GM04504 (cell line): ENCODE data around the gene NRDE2.

Source experiments
- DNase-seq: peaks from one replicate; pipeline ENCODE4 v3.0.0-alpha.2; 2012; ENCODE audit warnings: low read depth

NRDE2 gene

GRCh38 chr14:90331497-90332270, at the start of gene NRDE2:
Gene NRDE2 (minus strand): TSS chr14:90331941. CDS start chr14:90331904, 37 bp downstream.
- peak; percentile 93 for DNase-seq

DNA sequence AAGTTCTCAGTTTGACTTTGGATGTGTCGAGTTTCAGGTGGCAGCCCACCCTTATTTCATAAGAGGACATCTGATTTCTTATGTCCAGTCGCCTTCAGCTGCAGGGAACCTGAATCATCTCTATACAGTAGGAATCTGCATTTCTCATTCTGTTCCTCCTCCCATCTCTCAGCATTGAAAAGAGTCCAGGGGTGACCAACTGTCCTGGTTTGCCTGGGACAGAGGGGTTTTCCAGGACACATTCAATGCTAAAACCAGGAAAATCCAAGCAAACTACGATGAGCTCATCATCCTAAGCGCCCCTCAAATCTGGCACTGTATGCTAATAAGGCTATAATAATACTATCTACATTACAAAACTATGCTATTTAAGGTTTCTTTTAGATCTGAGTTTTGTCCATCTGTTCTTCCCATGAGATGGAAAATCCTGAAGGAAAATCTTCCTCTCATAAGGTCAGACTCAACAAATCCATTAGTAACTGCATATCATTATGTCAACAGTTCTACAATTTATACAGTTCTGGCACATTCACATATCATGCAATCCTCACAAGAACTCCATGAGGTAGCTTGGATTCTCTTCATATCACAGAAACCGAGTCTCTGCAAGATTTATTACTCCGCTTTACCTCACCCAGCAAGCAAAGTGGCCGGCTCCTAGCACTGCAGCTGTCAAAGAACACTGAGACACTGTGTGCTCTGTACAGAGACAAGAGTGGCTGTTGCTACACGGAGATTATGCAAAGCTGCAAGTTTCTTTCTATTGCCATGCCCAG, 49.5 kb upstream of the NRDE2 start:
- DNase-seq: no peak

- DNase-seq: no peak
Measured at GRCh38 chr14:90379106-90379505, 47.4 kb upstream of the NRDE2 start.

DNA sequence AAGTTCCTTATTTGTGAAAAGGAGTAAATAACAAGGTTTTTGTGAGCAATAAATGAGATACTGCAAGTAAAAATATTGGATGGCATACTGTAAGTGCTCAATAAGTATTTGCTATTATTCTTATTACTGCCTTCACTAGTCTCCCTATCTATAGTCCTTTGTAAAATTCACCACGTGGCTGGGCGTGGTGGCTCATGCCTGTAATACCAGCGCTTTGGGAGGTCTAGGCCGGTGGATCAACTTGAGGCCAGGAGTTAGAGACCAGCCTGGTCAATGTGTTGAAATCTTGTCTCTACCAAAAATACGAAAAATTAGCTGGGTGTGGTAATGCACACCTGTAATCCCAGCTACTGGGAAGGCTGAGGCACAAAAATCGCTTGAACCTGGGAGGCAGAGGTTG, 46.5 kb upstream of the NRDE2 start:
- DNase-seq: no peak

DNA sequence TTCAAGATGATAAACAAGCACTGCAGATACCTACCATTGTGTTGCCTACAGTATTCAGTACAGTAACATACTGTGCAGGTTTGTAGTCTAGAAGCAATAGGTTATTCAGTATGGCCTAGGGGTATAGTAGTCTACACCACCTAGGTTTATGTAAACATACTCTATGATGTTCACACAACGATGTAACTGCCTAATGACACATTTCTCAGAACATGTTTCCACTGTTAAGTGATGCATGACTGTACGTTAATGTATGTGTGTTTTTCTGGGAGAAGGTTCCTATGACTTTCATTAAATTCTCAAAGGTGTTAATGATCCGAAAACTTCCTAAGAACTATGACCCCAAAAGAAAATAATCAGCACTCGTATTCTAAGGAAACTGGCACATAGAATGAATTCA, 44.2 kb upstream of the NRDE2 start:
- no peak for DNase-seq

- DNase-seq: no peak
Measured at GRCh38 chr14:90374813-90375212, 43.1 kb upstream of the NRDE2 start.

DNA sequence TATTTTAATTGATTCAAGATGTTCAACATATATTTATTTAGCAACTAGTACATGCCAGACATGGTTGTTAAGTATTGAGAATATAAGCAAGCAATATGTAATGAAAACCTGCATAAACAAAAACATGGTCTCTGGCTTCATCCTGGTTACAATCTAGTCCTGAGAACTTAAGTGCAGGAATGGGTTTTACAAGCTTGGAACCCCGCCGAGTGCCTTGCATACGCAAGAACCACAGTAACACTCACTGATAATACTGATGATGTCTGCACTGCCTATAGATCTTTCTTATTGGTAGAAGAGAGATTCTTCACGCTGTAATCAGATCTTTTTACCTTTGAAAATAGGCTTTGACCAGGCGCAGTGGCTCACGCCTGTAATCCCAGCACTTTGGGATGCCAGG, 42.1 kb upstream of the NRDE2 start:
- no peak for DNase-seq

DNA sequence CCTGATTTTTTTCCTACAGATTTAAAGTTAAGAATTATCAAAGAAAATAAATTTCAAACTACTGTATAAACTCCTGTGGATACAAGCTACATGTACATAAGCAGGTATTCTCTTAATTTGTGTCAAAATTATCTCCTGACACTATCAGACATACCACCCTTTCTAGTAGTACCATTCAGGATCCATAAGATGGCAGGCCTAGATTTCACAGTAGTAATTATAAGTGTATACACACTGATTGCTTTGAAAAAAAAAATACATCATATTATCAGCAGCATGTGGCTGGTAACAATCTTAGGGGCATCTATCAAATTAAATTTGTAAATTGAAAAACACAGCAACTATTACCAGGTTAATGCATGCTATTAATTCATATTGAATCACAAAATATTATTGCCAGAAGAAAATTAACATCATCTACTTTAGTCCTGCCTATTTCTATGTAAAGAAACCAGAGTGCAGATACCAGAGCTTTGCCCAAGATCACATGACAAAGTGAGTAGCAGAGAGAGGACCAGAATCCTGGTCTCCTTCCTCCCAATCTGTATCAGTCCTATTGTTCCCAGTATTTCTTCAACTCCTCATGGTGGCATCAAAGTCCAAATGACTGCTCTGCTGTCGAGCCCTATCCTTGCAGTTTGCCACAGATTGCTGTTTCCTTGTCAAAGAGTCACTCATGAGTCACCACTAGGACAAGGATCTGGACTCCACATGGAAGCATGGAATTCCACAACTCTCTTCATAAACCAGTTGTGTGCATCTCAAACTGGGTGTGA, 37.4 kb upstream of the NRDE2 start:
- no peak for DNase-seq

GRCh38 chr14:90362558-90362896, 30.8 kb upstream of the NRDE2 start:
- DNase-seq: no peak

DNA sequence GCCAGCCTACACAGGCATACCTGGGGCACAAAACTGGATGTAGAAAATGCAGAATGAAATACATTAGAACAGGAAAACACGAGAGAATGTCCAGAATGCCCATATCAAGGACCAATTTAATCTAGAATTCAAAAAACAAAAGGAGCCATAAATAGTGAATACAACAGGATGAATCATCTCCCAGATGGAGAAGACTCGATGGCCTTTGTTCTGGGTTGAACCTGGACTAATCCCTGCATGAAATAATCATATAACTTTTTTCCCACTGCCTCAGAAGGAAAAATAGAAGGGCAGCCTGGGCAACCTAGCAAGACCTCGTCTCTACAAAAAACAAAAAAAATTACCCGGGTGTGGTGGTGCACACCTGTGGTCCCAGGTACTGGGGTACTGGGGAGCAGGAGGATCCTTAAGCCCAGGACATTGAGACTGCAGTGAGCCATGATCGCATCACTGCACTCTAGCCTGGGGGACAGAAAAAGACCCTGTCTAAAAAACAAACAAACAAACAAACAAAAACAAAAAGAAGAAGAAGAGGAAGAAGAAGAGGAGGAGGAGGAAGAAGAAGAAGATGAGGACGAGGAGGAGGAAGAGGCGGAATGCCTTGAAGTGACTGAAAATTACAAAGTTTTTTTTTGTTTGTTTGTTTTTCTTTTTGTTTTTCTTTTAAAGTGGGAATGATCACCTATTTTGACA, 30.3 kb upstream of the NRDE2 start:
- no peak for DNase-seq

GRCh38 chr14:90358359-90358758, 26.6 kb upstream of the NRDE2 start:
- DNase-seq: no peak

DNA sequence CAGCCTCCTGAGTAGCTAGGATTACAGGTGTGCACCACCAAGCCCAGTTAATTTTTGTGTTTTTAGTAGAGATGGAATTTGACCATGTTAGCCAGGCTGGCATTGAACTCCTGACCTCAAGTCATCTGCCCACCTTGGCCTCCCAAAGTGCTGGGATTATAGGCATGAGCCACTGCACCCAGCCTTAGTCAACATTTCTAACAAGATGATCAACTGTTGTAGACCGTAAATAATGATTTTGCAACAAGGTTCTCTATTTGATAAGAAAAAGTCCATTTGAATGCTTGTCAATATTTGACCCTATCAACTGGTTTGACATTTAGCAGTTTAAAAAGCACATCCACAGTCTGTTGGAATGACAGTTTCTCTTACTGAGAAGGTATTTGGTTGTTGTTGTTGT, 25.2 kb upstream of the NRDE2 start:
- no peak for DNase-seq

DNA sequence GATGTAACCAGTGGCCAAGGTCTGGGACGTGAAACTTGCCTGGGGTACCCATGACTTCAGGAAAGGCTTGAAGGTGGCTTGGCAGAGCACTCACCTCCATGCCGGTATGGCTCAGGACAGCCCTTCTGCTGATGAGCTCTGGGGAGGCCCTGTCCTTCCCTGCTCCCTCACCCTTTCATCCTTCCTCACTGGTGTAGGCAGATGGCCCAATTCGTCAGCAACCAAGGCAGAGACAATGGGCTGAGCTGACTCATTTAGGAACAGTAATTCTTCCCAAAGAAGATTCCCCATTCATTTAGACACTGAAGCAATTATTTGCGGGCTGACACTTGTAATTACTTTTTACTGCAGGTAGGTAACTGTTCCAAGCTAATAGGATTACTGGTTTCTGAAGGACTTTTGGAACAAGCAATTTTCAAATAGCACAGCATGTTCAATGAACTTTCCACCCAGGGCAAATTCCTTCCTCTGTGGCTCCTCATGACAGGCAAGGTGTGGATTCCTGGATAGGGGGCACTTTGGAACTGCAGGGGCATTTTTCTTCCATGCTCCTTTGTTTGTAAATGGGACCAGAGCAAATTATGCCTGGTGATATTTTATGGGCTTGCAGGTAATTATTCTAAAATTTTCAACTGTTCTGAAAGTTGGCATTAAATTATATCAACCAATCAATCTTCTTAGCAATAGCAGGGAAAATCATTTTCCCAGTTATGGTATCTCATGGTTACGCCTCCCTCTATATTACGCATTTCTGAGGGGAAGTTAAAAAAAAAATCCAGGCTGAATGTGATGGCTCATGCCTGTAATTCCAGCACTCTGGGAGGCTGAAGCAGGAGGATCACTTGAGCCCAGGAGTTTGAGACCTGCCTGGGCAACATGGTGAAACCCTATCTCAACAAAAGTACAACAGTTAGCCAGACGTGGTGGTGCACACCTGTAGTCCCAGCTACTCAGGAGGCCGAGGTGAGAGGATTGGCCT, 24.1 kb upstream of the NRDE2 start:
- DNase-seq: no peak

- no peak for DNase-seq
Measured at GRCh38 chr14:90354551-90355298, 23.0 kb upstream of the NRDE2 start.

- DNase-seq: no peak
Measured at GRCh38 chr14:90349739-90350138, 18.0 kb upstream of the NRDE2 start.

- no peak for DNase-seq
Measured at GRCh38 chr14:90348270-90348669, 16.5 kb upstream of the NRDE2 start.

DNA sequence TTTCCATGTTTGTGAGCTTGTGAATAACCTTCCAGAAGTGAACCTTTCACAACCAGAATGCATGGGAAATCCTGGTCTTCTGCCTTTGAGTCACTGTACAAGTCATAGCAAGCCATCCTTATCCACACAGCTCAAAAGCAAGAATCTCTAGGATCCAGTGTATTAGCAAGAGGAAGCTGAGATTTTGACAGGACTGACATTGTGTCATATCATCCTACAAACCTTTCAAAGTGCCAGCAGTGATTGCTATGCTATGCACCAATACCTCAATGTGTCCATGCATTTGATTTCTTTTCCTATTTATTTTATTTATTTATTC, 13.5 kb upstream of the NRDE2 start:
- DNase-seq: no peak

GRCh38 chr14:90344331-90345238, 12.8 kb upstream of the NRDE2 start:
- no peak for DNase-seq

GRCh38 chr14:90342327-90342726, 10.6 kb upstream of the NRDE2 start:
- no peak for DNase-seq
